Glomerular endothelial cell (primary cell): Measurements from ENCODE around the gene TNFAIP8L1. TPM values are rescaled to one million over a fixed set of nuclear protein-coding genes. Genes with fewer than 3 reads are reported as not detected.

Experiments
- DNase-seq: peaks from one replicate; pipeline ENCODE4 v3.0.0-alpha.2; 2011; ENCODE audit warnings: low read depth, low spot score; ENCODE audit errors: extremely low read depth
- total RNA-seq: library from RNA; depleted of rRNA; stranded (reverse); fragments of >200 nt; gene quantifications from 2 replicates; pipeline ENCODE4 v1.2.3, GENCODE V29; 2015

TNFAIP8L1 gene
- total RNA-seq, 1 donor from 2014 or later: 136 TPM

GRCh38 chr19:4647676-4648644 lies 8.6 kb downstream of the TNFAIP8L1 start:
- DNase-seq: no peak

- no peak for DNase-seq
These were observed 10.2 kb downstream of the TNFAIP8L1 start for GRCh38 chr19:4649392-4650047.

- no peak for DNase-seq
These were observed 10.8 kb downstream of the TNFAIP8L1 start for GRCh38 chr19:4650159-4650558.

- DNase-seq: no peak
These were observed 12.8 kb downstream of the TNFAIP8L1 start for GRCh38 chr19:4652075-4652474.

GRCh38 chr19:4653793-4654436 lies 14.6 kb downstream of the TNFAIP8L1 start:
- DNase-seq: no peak

GRCh38 chr19:4654437-4655361 lies 15.4 kb downstream of the TNFAIP8L1 start:
- no peak for DNase-seq

GRCh38 chr19:4656102-4656501 lies 16.8 kb downstream of the TNFAIP8L1 start:
- DNase-seq: no peak

- no peak for DNase-seq
These were observed 17.9 kb downstream of the TNFAIP8L1 start for GRCh38 chr19:4657262-4657661.

GRCh38 chr19:4657835-4658234 lies 18.5 kb downstream of the TNFAIP8L1 start:
- no peak for DNase-seq

- no peak for DNase-seq
These were observed 21.0 kb downstream of the TNFAIP8L1 start for GRCh38 chr19:4660181-4660791.

- DNase-seq: no peak
These were observed 21.7 kb downstream of the TNFAIP8L1 start for GRCh38 chr19:4660993-4661392.

GRCh38 chr19:4662020-4662695 lies 22.8 kb downstream of the TNFAIP8L1 start:
- no peak for DNase-seq

GRCh38 chr19:4662812-4663211 lies 23.5 kb downstream of the TNFAIP8L1 start:
- DNase-seq: no peak

- DNase-seq: no peak
These were observed 25.3 kb downstream of the TNFAIP8L1 start for GRCh38 chr19:4664642-4665041.

GRCh38 chr19:4669723-4670480 lies 30.6 kb downstream of the TNFAIP8L1 start, which contains the start of gene MYDGF:
Gene MYDGF, minus strand, starts transcription at chr19:4670342. Its CDS starts 8 bp downstream, at chr19:4670334.
- no peak for DNase-seq

- DNase-seq: no peak
These were observed 32.0 kb downstream of the TNFAIP8L1 start for GRCh38 chr19:4671185-4671851.

GRCh38 chr19:4673216-4673615 lies 33.9 kb downstream of the TNFAIP8L1 start:
- DNase-seq: no peak

- no peak for DNase-seq
These were observed 34.4 kb downstream of the TNFAIP8L1 start for GRCh38 chr19:4673726-4674125.
